ENCODE data around the gene REN.

REN gene

DNA sequence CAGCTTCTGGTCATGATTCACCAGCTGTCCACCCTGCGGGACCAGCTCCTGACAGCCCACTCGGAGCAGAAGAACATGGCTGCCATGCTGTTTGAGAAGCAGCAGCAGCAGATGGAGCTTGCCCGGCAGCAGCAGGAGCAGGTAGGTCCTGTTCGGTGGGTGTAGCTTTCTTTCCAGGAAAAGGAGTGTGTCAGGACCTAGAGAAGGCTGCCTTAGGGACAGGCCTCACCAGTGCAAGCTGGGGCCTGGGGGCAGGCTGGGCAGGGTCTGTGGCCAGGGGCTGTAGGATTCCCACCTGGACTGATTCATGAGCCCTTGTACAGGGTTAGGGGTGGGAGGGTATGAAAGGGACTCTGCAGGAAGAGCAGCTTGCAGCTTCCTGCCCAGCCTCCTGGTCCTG is 49.6 kb downstream of the REN start:
- H3K27me3 Mint-ChIP-seq, result no peaks in the 10 kb centered on the region
- no peaks in the 10 kb centered on the region for H3K9me3 Mint-ChIP-seq
- H3K4me3 Mint-ChIP-seq, result no peak overlapping the region
- peaks cover 14% of the 10 kb centered on the region for H3K4me1 Mint-ChIP-seq
- no peak for ATAC-seq
- no peaks in the 10 kb centered on the region for H3K36me3 Mint-ChIP-seq
- H3K27ac Mint-ChIP-seq, result no peak overlapping the region

- H3K27ac Mint-ChIP-seq, result no peak overlapping the region
- no peaks in the 10 kb centered on the region for H3K36me3 Mint-ChIP-seq
- no peak for ATAC-seq
- no peak overlapping the region for H3K4me3 Mint-ChIP-seq
- no peaks in the 10 kb centered on the region for H3K27me3 Mint-ChIP-seq
- no peaks in the 10 kb centered on the region for H3K9me3 Mint-ChIP-seq
- peaks cover 14% of the 10 kb centered on the region for H3K4me1 Mint-ChIP-seq
Observed at GRCh38 chr1:204115116-204115515, 51.0 kb downstream of the REN start.

DNA sequence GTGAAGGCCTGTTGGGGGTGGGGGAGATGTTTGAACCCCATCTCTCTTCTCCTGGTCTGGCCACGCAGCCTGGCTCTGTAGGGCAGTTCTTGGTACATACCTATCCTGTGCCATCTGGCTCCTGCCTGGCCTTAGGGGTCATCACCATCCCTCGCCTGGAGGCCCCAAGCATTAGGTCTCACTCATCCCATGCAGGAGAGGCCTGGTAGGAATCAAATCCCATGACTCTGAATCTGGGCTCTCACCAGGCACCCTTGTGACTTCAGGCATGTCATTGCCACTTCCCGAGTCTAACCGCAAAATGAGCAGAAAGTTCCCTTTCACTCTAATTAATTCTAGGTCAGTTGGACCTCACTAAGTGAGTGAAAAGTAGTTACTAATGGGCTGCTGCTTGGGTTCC is 51.5 kb downstream of the REN start:
- H3K36me3 Mint-ChIP-seq, result no peaks in the 10 kb centered on the region
- H3K4me3 Mint-ChIP-seq, result no peak overlapping the region
- no peaks in the 10 kb centered on the region for H3K9me3 Mint-ChIP-seq
- ATAC-seq, result no peak
- H3K4me1 Mint-ChIP-seq, result peaks cover 14% of the 10 kb centered on the region
- H3K27ac Mint-ChIP-seq, result no peak overlapping the region
- no peaks in the 10 kb centered on the region for H3K27me3 Mint-ChIP-seq

GRCh38 chr1:204113896-204114295 is 52.2 kb downstream of the REN start:
- H3K4me3 Mint-ChIP-seq, result no peak overlapping the region
- H3K27me3 Mint-ChIP-seq, result no peaks in the 10 kb centered on the region
- no peaks in the 10 kb centered on the region for H3K9me3 Mint-ChIP-seq
- H3K36me3 Mint-ChIP-seq, result no peaks in the 10 kb centered on the region
- H3K4me1 Mint-ChIP-seq, result peaks cover 14% of the 10 kb centered on the region
- ATAC-seq, result no peak
- no peak overlapping the region for H3K27ac Mint-ChIP-seq

DNA sequence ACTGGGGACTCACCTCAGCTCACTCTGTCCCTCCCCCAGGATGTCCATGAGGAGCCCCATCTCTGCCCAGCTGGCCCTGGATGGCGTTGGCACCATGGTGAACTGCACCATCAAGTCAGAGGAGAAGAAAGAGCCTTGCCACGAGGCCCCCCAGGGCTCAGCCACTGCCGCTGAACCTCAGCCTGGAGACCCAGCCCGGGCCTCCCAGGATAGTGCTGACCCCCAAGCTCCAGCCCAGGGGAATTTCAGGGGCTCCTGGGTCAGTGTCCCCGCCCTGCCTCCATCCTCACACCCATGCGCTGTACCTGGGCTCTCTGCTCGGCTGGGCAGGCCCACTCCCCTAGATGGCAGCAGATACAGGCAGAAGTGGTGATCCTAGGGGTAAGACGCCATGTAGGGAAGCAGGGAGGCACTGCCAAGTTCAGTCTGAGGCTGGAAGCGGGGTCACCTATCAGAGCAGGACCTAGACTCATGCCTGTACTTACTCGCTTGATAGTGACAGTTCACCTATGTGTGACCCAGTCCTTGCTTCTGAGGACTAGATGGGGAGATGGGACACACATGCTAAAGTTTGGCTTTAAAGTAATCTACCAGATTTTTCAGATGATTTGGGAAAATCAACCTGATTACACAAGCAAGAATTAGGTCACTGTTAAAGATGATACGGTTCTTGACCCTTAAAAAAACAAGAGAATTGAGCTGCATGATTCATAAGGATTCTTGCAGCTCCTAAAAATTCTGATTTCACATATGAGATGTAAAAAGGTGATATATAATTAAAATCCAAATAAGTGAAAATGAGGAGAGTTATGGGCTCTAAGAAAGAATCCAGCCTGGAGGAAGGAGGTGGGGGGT is 53.0 kb downstream of the REN start:
- H3K9me3 Mint-ChIP-seq, result no peaks in the 10 kb centered on the region
- no peak overlapping the region for H3K4me3 Mint-ChIP-seq
- ATAC-seq, result no peak
- no peak overlapping the region for H3K27ac Mint-ChIP-seq
- H3K4me1 Mint-ChIP-seq, result peaks cover 14% of the 10 kb centered on the region
- H3K27me3 Mint-ChIP-seq, result no peaks in the 10 kb centered on the region
- H3K36me3 Mint-ChIP-seq, result no peaks in the 10 kb centered on the region

DNA sequence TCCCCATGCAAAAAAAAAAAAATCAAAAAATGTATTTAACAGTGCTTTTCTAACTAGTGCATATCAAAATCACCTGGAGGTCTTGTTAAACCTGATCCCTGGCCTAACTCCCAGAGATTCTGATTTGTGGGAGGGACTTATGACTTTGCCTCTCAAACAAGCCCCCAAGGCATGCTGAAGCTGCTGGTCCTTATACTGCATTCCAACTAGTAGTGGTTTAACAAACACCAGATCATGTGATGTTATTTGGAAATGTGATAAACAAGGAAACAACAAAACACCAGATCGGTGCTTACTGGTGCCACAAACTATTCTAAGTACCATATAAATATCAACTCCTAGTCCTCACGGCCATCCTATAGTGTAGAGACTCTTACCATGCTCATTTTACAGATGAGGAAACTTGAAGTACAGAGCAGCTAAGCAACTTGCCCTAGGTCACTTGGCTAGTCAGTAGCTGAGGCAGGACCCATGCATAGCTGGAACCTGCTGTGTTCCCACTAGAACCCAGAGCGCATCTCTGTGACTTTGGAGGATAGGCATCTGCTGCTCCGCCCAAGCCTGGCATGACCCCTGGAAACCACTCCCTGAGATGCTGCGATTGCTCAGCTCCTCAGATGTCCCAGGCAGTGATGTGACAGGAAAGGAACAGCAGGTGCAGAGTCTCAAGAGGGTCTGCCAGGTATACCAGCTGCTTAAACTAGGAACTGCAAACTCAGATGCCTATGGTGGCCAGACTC is 55.1 kb downstream of the REN start:
- H3K4me3 Mint-ChIP-seq, result no peak overlapping the region
- peaks cover 14% of the 10 kb centered on the region for H3K4me1 Mint-ChIP-seq
- H3K9me3 Mint-ChIP-seq, result no peaks in the 10 kb centered on the region
- H3K27ac Mint-ChIP-seq, result no peak overlapping the region
- H3K27me3 Mint-ChIP-seq, result no peaks in the 10 kb centered on the region
- ATAC-seq, result no peak
- no peaks in the 10 kb centered on the region for H3K36me3 Mint-ChIP-seq

- H3K36me3 Mint-ChIP-seq, result no peaks in the 10 kb centered on the region
- H3K4me3 Mint-ChIP-seq, result no peak overlapping the region
- no peak for ATAC-seq
- no peak overlapping the region for H3K27ac Mint-ChIP-seq
- no peaks in the 10 kb centered on the region for H3K9me3 Mint-ChIP-seq
- H3K27me3 Mint-ChIP-seq, result no peaks in the 10 kb centered on the region
- H3K4me1 Mint-ChIP-seq, result peaks cover 18% of the 10 kb centered on the region
Observed at GRCh38 chr1:204108312-204109141, 57.6 kb downstream of the REN start.

DNA sequence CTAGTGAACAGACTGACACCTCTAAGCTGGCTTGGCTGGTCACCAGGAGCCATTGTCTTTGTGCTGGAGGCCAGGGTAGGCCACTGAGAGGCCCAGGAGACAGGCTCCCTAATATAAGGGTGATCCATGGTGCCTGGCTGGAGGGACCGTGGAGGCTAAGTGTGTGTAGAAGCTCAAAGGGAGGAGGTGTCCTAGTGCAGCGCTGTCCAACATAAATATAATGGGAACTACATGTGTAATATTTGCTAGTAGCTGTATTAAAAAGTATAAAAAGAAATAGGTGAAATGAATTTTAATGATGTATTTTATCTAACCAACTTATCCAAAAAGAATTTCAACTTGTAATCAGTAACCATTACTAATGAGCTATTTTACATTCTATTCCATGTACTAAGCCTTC is 58.2 kb downstream of the REN start:
- Mint-ChIP-seq H3K4me1 (peaks cover 24% of the 10 kb centered on the region), H3K27ac (no peak overlapping the region), H3K27me3 (no peaks in the 10 kb centered on the region), H3K9me3 (no peaks in the 10 kb centered on the region), H3K4me3 (no peak overlapping the region), H3K36me3 (no peaks in the 10 kb centered on the region)
- no peak for ATAC-seq

DNA sequence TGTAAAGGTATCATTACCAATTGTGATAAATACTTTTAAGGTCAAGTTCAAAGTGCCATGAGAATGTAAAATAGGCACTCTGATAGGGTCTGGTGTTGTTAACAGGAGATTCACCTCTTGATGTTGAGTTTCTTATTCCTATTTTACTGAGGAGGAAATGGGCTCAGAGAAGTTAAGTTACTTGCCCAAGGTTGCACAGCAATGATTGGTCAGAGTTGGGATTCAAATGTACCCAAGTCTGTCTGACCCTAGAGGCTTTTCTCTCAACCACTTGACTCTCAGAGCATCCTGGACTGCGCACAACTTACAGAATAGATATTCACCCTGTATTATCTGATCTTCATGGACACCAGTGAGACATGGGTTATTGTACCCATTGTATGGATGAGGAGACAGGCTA is 59.3 kb downstream of the REN start:
- Mint-ChIP-seq H3K36me3 (no peaks in the 10 kb centered on the region), H3K4me3 (no peak overlapping the region), H3K4me1 (peaks cover 35% of the 10 kb centered on the region), H3K9me3 (no peaks in the 10 kb centered on the region), H3K27ac (no peak overlapping the region), H3K27me3 (no peaks in the 10 kb centered on the region)
- ATAC-seq, result no peak

DNA sequence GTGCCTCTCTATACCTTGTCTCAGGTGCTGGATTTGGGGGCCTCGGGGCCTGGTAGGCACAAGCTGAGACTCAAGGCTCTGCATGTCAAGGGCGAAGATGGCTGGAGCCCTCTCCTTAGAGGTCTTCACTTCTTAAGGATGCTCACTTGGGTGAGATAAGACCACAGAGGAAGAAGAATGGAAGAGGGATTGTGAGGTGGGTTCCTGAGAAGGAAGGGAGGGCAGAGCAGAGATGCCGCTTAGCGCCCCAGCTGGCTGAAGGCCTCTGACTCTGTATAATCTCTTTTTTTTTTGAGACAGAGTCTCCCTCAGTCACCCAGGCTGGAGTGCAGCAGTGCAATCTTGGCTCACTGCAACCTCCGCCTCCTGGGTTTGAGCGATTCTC is 61.0 kb downstream of the REN start:
- ATAC-seq, result no peak
- Mint-ChIP-seq H3K27ac (peak overlapping the region; percentile 70), H3K9me3 (no peaks in the 10 kb centered on the region), H3K36me3 (no peaks in the 10 kb centered on the region), H3K27me3 (peaks cover 5% of the 10 kb centered on the region), H3K4me1 (peaks cover 35% of the 10 kb centered on the region), H3K4me3 (peak overlapping the region; percentile 1)
